Fibroblast of skin of right quadriceps (primary cell): Measurements from ENCODE around the gene NOLC1.
A peak's percentile ranks its signal among the peaks of the same experiment; 100 is the strongest.

ENCODE experiments used
- DNase-seq: peaks from one replicate; pipeline ENCODE4 v3.0.0-alpha.2; 2013

The NOLC1 gene

GRCh38 chr10:102151774-102152544, at the start of gene NOLC1:
Gene NOLC1, plus strand, starts transcription at chr10:102152389. Its CDS starts 22 bp downstream, at chr10:102152411.
- DNase-seq = peak; percentile 99

DNA sequence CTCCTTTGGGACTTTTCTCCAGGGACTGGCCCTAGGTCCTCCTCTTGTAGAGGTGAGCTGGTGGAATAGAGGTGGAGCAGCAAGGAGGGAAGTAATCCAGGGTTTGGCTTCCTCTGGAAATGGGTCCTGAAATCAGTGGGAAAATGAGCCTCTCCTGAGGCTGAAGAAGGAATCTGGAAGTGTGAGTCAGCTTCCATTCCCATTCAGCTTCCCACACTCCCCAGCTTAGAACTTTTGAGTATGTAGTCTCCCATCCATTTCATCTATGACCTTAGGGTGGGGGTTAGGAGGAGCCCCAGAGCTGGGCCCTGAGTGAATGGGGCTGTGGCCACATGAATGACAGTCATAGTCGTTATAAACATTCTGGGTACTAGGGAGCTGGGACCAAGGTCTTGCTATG, 49.8 kb upstream of the NOLC1 start:
- no peak for DNase-seq

DNA sequence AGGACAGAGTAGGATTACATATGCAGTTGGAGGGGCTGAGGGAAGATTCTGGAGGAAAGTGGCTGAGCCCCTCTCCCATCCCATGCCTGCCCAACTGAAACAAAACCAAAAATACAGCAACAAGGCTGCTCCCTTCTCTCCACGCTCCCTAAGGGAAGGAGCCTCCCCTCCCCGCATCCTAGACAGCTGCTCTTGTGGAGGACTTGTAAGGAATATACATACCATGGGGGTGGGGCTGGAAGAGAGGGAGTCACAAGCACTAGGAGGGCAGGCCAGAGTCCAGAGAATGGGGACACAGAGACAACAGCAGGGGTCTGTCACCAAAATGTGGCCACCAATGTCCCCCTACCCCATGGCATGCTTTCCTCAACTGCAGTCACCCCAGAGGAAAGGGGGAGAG, 45.2 kb upstream of the NOLC1 start:
- no peak for DNase-seq

DNA sequence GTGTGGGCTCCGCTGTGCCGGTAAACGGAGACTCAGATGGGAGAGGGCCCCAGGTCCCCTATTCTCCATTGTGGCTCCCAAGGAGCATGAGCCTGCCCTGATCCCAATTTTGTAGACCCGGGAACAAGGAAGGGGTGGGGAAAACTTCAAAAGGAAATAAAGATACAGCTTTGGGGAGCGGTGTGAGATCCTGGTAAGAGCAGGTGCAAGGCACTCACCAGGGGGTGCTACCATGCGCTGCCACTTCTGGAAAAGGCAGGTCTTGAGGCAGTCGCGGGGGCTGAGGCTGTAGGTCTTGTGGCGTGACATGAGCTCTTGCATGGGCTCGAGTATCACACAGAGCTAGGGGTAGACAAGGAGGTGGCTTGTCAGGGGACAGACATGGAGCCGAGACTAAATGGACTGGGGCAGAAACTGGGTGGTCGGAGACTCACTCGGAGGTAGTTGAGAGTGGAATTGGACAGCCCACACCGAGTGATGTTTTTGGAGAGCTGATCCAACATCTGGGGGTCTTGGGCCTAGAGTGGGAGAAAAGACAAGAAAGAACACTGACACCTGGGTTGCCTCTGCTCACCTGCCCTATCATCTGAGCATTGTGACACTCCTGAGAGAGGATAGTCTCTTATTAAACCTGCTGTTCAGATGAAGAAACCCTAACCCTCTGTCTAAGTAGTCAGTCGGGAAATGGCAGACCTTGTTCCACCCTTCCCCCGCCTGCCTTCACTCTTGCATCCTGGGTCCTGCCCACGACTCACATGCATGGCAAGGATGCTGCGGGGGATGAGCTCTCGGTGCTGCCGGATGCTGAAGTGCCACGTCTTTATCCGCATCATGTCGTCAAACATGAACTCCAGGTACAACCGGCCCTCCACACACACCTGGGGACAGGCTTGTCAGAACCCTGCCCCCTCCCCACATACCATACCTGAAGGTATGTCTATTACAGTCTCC, 42.7 kb upstream of the NOLC1 start:
- DNase-seq = no peak

DNA sequence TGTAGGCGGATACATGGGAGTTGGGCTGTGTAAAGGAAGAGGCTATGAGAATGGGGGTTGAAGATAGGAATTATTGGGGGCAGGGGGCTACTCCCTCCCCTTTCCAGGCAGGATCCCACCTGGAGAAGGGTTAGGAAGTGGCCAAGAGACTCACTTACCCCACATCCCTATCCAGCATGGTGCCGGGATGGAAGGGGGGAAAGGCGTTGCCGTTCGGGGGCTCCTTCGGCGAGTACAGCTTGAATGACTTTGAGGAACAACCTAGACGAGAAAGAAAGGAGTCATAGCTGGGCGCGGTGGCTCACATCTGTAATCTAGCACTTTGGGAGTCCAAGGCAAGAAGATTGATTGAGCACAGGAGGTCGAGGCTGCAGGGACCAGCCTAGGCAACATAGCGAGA, 40.9 kb upstream of the NOLC1 start:
- no peak for DNase-seq

DNA sequence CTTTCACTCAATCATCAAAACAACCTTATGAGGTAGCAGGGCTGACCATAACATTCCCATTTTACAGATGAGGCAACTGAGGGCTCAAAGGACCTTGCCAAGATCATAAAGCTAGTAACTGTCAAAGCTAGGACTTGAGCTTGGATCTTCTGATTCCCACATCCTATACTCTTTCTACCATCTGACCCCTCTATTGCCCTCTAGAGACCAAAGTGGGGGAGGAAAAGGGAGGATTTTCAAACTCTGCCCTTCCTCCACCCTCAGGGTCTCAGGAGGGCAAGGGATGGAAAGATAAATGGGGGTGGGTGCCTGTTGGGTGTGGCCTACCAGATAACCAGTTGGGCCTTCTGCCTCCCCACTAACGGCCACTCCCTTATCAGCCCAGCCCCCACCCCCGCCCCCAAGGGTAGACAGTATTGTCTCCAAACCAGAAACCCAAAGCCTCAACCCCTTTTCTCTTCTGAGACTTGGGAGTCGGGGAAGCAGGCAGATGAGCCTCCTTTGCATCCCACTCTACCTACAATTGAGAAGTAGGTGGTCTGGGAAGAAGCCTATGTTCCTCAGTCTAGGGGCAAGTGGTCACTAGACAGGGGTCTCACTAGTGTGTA, 39.9 kb upstream of the NOLC1 start:
- no peak for DNase-seq

GRCh38 chr10:102113261-102113955, 38.8 kb upstream of the NOLC1 start:
- DNase-seq = no peak

GRCh38 chr10:102113956-102114857, 38.0 kb upstream of the NOLC1 start:
- no peak for DNase-seq

DNA sequence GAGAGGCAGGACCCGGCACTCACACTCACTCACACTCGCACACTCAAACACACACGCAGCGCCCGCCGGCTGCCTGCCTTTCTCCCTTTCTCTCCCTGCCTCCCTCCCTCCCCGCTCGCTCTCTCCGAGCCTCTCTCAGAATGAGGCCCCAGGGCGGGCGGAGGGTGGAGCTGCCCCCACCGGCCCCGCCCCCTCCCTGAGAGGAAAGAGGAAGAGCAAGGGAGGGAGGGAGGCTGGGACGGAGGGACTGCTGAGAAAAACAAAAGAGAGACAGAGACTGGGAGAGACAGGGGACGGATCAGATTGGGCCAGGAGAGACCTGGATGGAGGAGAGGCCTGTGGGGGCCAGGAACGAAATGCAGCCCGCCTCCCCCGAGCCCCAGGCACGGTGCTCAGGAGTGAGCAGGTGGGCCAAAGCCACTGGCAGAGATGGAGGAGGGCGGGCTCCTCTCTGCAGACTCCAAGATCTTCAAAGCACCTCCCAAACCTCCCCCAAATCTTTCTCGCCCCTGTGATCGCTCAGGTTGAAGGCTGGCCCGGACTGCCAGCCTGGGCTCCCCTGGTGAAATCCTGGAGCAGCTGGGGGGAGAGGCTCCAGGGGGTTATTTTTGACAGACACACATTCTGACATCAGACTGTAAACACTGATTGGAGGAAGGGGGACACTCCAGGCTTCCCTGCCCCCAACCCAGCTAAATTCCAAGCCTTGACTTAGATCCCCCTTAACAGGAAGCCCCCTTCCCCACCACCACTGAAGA, 37.1 kb upstream of the NOLC1 start:
- DNase-seq = peak; percentile 87

DNA sequence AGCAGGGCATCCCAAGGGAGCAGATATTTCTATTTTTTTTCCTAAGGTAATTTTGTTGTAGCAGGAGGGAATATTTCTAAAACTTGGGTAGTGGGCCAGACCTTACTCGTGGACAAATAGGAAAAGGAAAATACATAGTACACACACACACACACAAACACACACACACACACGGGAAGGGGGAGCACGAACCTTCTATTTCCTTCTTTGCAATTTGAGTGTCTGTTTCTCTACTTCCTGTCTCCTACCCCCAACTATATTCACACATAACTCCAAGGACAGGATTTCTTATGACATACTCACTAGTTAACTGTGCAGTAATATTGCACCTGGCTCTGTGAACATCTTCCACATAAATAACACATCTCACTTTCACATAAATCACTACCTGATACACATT, 36.4 kb upstream of the NOLC1 start:
- DNase-seq = peak; percentile 36

GRCh38 chr10:102116656-102117055, 35.5 kb upstream of the NOLC1 start:
- DNase-seq = no peak

- peak; percentile 92 for DNase-seq
These were observed 34.6 kb upstream of the NOLC1 start for GRCh38 chr10:102117391-102118159.

DNA sequence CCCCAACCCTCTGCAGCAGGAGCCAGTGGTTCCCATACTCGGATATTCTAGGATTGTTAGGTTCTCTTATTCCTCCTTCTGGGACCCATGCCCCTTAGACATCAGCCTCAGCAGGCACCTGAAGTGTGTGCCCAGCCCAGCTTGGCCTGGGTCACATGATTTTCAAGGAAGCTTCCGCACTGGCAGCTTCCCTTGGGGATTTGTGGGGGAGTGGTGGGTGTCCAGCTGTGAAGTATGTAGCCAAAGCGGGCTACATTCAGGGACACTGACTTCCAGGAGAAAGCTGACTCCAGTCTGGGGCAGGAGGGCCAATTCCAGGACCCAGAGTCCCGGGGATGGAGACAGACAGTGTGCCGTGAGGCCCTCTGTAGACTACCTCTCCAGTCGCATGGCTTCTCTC, 33.3 kb upstream of the NOLC1 start:
- peak; percentile 41 for DNase-seq

DNA sequence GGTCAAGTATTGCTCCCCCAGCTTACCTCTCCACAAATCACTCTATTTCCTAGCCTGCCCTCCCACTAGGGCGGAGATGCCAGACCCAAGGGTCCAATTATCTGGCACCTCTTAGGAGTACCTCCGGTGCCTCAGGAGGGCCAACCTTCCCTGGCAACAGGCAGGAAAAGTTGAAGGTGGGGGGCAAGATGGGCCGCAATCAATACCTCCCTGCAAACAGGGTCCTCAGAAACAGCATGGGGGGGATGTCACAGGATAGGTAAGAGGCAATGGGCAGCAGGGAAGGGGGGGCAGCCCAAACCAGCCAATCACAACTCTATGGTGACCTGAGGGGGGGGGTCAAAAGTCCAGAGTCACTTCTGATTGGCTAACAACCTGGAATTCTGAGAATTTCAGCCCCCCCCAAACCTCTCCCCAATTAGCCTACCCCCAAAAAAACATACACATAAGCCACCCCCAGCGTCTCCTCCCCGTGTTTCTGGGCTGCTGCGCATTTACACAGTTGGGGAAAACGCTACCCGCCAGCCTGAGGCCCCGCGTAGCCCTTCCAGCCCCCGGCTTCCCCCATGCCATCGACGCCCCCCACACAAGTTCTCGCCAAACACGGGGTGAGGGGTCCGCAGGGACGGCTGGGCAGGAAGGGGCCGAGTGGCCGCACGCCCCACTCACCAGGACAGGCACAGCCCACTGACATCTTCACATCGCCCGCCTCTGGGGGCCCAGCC, 32.6 kb upstream of the NOLC1 start:
- DNase-seq = peak; percentile 88

- DNase-seq = peak; percentile 89
These were observed 31.8 kb upstream of the NOLC1 start, which contains the start of gene LDB1 for GRCh38 chr10:102120142-102120990. Gene LDB1, minus strand, starts transcription at chr10:102120368. Its CDS starts 258 bp downstream, at chr10:102120110.

DNA sequence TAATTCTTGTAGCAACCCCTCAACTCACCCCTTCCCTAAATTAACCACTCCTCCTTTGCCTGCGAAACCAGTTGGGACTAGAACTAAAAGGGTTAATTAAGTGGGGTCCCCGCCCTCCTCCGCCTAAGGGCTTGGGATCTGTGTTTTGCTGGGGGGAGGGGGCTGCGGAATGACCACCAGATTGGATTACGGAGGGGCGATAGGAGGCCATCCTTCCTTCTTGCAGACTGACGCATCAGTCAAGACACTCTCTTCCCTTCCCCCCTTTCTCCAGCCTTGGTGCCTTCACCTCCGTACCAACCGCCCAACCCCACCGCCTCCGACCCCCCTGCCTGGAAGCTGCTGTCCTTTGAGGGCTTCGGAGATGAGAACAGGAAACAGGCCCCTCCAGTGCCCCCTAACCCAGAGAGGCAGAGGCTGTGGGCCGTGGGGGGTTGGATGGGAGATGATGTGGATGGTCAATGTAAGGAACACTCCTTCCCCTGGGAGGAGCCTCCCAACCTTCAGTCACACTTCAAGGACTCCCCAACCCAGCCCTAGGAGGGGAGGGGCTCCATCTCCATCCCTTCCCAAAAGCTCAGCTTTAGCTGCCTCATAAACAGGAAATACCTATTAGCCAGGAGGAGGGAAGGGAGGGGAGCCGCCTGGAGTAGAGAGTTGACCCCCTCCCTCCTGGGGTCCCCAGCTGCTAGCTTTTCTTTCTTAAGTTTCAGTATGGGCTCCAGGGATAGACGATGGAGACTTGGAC, 31.0 kb upstream of the NOLC1 start:
- peak; percentile 96 for DNase-seq

DNA sequence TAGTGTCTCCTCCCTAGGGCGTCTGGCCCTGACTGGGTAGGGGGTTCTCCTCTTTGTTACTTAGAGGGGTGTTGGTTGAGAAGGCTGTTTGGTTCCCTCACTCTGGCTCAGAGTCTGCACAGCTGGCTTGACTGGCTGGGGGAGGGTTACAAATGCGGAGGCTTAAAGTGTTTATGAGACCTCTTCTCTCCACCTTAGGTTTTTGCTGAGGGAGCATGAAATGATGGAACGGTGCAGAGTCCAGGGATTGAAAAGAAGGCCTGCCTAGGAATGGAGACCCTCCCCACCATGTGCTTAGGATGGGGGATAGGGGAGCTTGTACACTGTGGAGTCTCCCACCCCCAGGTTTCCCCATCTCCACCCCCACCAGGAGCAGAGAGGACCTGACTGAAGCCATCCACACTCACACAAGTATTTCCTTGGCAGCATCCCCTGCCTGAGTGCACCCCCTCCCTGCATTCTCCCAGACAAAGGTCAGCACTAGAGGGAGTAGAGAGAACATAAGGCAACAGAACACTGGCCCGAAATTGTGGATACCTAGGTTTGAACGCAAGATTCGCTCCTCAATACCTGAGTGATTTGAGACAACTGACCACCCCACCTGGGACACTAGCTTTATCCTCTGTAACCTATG, 30.3 kb upstream of the NOLC1 start:
- DNase-seq = peak; percentile 79
